Measurements from ENCODE around the gene ARHGDIA.
"Not testable (repeated sequence)": the region's sequence is repeated elsewhere in the genome, so short reads cannot be mapped to it uniquely, and the experiment has no call there.

ARHGDIA gene

GRCh38 chr17:81842378-81842724 lies 28.8 kb downstream of the ARHGDIA start:
- Histone ChIP-seq H2BK5ac (ENCODE audit: low read length) (no peak overlapping the region), H3K4me1 (ENCODE audit: control insufficient read depth in 2 of 2, insufficient read depth in 1 of 2, low read depth in 1 of 2, low read length in 2 of 2) (no peaks in the 10 kb centered on the region), H3K23ac (ENCODE audit: low read depth, low read length, poor library complexity) (peak overlapping the region; percentile 89), H2AFZ (ENCODE audit: low read length) (no peak overlapping the region), H4K91ac (ENCODE audit: low read depth, low read length, poor library complexity) (no peak overlapping the region), H3K14ac (ENCODE audit: low read length) (no peak overlapping the region), H3K4me3 (ENCODE audit: low read length in 2 of 2) (no peak overlapping the region), H3K4ac (ENCODE audit: low read length) (no peak overlapping the region), H3K79me1 (ENCODE audit: low read depth, low read length) (peaks cover 7% of the 10 kb centered on the region), H3K27me3 (ENCODE audit: control insufficient read depth in 3 of 3, insufficient read depth in 3 of 3, low read depth in 1 of 3, low read length in 3 of 3) (no peaks in the 10 kb centered on the region), H4K8ac (ENCODE audit: low read depth, low read length) (peak overlapping the region; percentile 43), H3K9ac (ENCODE audit: low read depth, low read length, poor library complexity) (no peak overlapping the region), H3K4me2 (ENCODE audit: insufficient read depth, low read length, poor library complexity, severe bottlenecking) (no peak overlapping the region), H2BK120ac (ENCODE audit: low read depth, low read length) (no peak overlapping the region), H2BK15ac (ENCODE audit: low read length) (no peak overlapping the region), H3K9me3 (replicated peaks in 1 of 2; ENCODE audit: control insufficient read depth in 2 of 2, insufficient read depth in 1 of 2, low read depth in 1 of 2, low read length in 2 of 2) (no peaks in the 10 kb centered on the region), H3K27ac (replicated peaks; ENCODE audit: low read length) (no peak overlapping the region), H2BK12ac (ENCODE audit: low read length) (no peak overlapping the region), H3K18ac (ENCODE audit: low read length) (no peak overlapping the region), H3K36me3 (replicated peaks in 1 of 2; ENCODE audit: control insufficient read depth in 2 of 2, insufficient read depth in 2 of 2, low read length in 2 of 2) (peaks cover 47 to 49% of the 10 kb centered on the region in 2 donors), H2AK5ac (ENCODE audit: low read depth, low read length) (no peak overlapping the region)
- no peak for DNase-seq (ENCODE audit: low spot score)
- no CpG with 5 or more reads among the region's 11 CpGs for WGBS, 2 donors (ENCODE audit: extremely low coverage in 2 of 2, insufficient read length in 2 of 2, insufficient replicate concordance in 1 of 2)

GRCh38 chr17:81841866-81842265 lies 29.3 kb downstream of the ARHGDIA start:
- H3K79me1 ChIP-seq (ENCODE audit: low read depth, low read length), result peaks cover 7% of the 10 kb centered on the region
- no peak overlapping the region for H2AFZ ChIP-seq (ENCODE audit: low read length)
- H2BK12ac ChIP-seq (ENCODE audit: low read length), result no peak overlapping the region
- no peak overlapping the region for H3K4me3 ChIP-seq (ENCODE audit: low read length in 2 of 2)
- no peaks in the 10 kb centered on the region for H3K9me3 ChIP-seq (replicated peaks in 1 of 2; ENCODE audit: control insufficient read depth in 2 of 2, insufficient read depth in 1 of 2, low read depth in 1 of 2, low read length in 2 of 2)
- no peak overlapping the region for H3K18ac ChIP-seq (ENCODE audit: low read length)
- H3K4ac ChIP-seq (ENCODE audit: low read length), result no peak overlapping the region
- no peak for DNase-seq (ENCODE audit: low spot score)
- H3K36me3 ChIP-seq (replicated peaks in 1 of 2; ENCODE audit: control insufficient read depth in 2 of 2, insufficient read depth in 2 of 2, low read length in 2 of 2), result peaks cover 42 to 44% of the 10 kb centered on the region in 2 donors
- H3K23ac ChIP-seq (ENCODE audit: low read depth, low read length, poor library complexity), result no peak overlapping the region
- H3K27ac ChIP-seq (replicated peaks; ENCODE audit: low read length), result no peak overlapping the region
- no peaks in the 10 kb centered on the region for H3K4me1 ChIP-seq (ENCODE audit: control insufficient read depth in 2 of 2, insufficient read depth in 1 of 2, low read depth in 1 of 2, low read length in 2 of 2)
- H3K27me3 ChIP-seq (ENCODE audit: control insufficient read depth in 3 of 3, insufficient read depth in 3 of 3, low read depth in 1 of 3, low read length in 3 of 3), result no peaks in the 10 kb centered on the region
- no peak overlapping the region for H2BK15ac ChIP-seq (ENCODE audit: low read length)
- no peak overlapping the region for H2BK120ac ChIP-seq (ENCODE audit: low read depth, low read length)
- no CpG with 5 or more reads among the region's 15 CpGs for WGBS, 2 donors (ENCODE audit: extremely low coverage in 2 of 2, insufficient read length in 2 of 2, insufficient replicate concordance in 1 of 2)
- H2BK5ac ChIP-seq (ENCODE audit: low read length), result no peak overlapping the region
- peak overlapping the region; percentile 63 for H2AK5ac ChIP-seq (ENCODE audit: low read depth, low read length)
- no peak overlapping the region for H3K9ac ChIP-seq (ENCODE audit: low read depth, low read length, poor library complexity)
- H4K8ac ChIP-seq (ENCODE audit: low read depth, low read length), result peak overlapping the region; percentile 82
- no peak overlapping the region for H3K4me2 ChIP-seq (ENCODE audit: insufficient read depth, low read length, poor library complexity, severe bottlenecking)
- H3K14ac ChIP-seq (ENCODE audit: low read length), result no peak overlapping the region
- no peak overlapping the region for H4K91ac ChIP-seq (ENCODE audit: low read depth, low read length, poor library complexity)

GRCh38 chr17:81840826-81841778 lies 30.0 kb downstream of the ARHGDIA start:
- H2BK12ac ChIP-seq (ENCODE audit: low read length), result peak overlapping the region; percentile 41
- peak overlapping the region; percentile 50 for H3K9ac ChIP-seq (ENCODE audit: low read depth, low read length, poor library complexity)
- H2BK15ac ChIP-seq (ENCODE audit: low read length), result peak overlapping the region; percentile 81
- H2BK5ac ChIP-seq (ENCODE audit: low read length), result peak overlapping the region; percentile 75
- H3K14ac ChIP-seq (ENCODE audit: low read length), result no peak overlapping the region
- no peak for DNase-seq (ENCODE audit: low spot score)
- H3K27me3 ChIP-seq (ENCODE audit: control insufficient read depth in 3 of 3, insufficient read depth in 3 of 3, low read depth in 1 of 3, low read length in 3 of 3), result no peaks in the 10 kb centered on the region
- no peaks in the 10 kb centered on the region for H3K4me1 ChIP-seq (ENCODE audit: control insufficient read depth in 2 of 2, insufficient read depth in 1 of 2, low read depth in 1 of 2, low read length in 2 of 2)
- H3K4me2 ChIP-seq (ENCODE audit: insufficient read depth, low read length, poor library complexity, severe bottlenecking), result peak overlapping the region; percentile 2
- peaks cover 35 to 37% of the 10 kb centered on the region in 2 donors for H3K36me3 ChIP-seq (replicated peaks in 1 of 2; ENCODE audit: control insufficient read depth in 2 of 2, insufficient read depth in 2 of 2, low read length in 2 of 2)
- H3K79me1 ChIP-seq (ENCODE audit: low read depth, low read length), result peaks cover 7% of the 10 kb centered on the region
- peak overlapping the region; percentile 28 for H3K18ac ChIP-seq (ENCODE audit: low read length)
- H4K91ac ChIP-seq (ENCODE audit: low read depth, low read length, poor library complexity), result no peak overlapping the region
- H3K4ac ChIP-seq (ENCODE audit: low read length), result no peak overlapping the region
- H3K4me3 ChIP-seq (ENCODE audit: low read length in 2 of 2), result no peak overlapping the region
- peak overlapping the region; percentile 63 for H2AK5ac ChIP-seq (ENCODE audit: low read depth, low read length)
- no peak overlapping the region for H2BK120ac ChIP-seq (ENCODE audit: low read depth, low read length)
- peak overlapping the region; percentile 96 for H3K23ac ChIP-seq (ENCODE audit: low read depth, low read length, poor library complexity)
- no CpG with 5 or more reads among the region's 40 CpGs for WGBS, 2 donors (ENCODE audit: extremely low coverage in 2 of 2, insufficient read length in 2 of 2, insufficient replicate concordance in 1 of 2)
- H3K27ac ChIP-seq (replicated peaks; ENCODE audit: low read length), result no peak overlapping the region
- no peak overlapping the region for H2AFZ ChIP-seq (ENCODE audit: low read length)
- peak overlapping the region; percentile 92 for H4K8ac ChIP-seq (ENCODE audit: low read depth, low read length)
- H3K9me3 ChIP-seq (replicated peaks in 1 of 2; ENCODE audit: control insufficient read depth in 2 of 2, insufficient read depth in 1 of 2, low read depth in 1 of 2, low read length in 2 of 2), result no peaks in the 10 kb centered on the region

GRCh38 chr17:81840059-81840458 lies 31.1 kb downstream of the ARHGDIA start:
- H3K27ac ChIP-seq (replicated peaks; ENCODE audit: low read length), result not testable (repeated sequence)

More at GRCh38 chr17:81840059-81840458, 31.1 kb downstream of the ARHGDIA start:
- H2AFZ ChIP-seq (ENCODE audit: low read length); DNase-seq (ENCODE audit: low spot score); H3K79me1 ChIP-seq (ENCODE audit: low read depth, low read length); H2BK5ac ChIP-seq (ENCODE audit: low read length); H3K23ac ChIP-seq (ENCODE audit: low read depth, low read length, poor library complexity); H2BK15ac ChIP-seq (ENCODE audit: low read length); H4K8ac ChIP-seq (ENCODE audit: low read depth, low read length); H3K18ac ChIP-seq (ENCODE audit: low read length); H3K9me3 ChIP-seq (replicated peaks in 1 of 2; ENCODE audit: control insufficient read depth in 2 of 2, insufficient read depth in 1 of 2, low read depth in 1 of 2, low read length in 2 of 2); H2AK5ac ChIP-seq (ENCODE audit: low read depth, low read length); H4K91ac ChIP-seq (ENCODE audit: low read depth, low read length, poor library complexity); H2BK12ac ChIP-seq (ENCODE audit: low read length); H2BK120ac ChIP-seq (ENCODE audit: low read depth, low read length); H3K4me3 ChIP-seq (ENCODE audit: low read length in 2 of 2); H3K14ac ChIP-seq (ENCODE audit: low read length); H3K4ac ChIP-seq (ENCODE audit: low read length); H3K4me2 ChIP-seq (ENCODE audit: insufficient read depth, low read length, poor library complexity, severe bottlenecking); H3K4me1 ChIP-seq (ENCODE audit: control insufficient read depth in 2 of 2, insufficient read depth in 1 of 2, low read depth in 1 of 2, low read length in 2 of 2); H3K27me3 ChIP-seq (ENCODE audit: control insufficient read depth in 3 of 3, insufficient read depth in 3 of 3, low read depth in 1 of 3, low read length in 3 of 3); H3K9ac ChIP-seq (ENCODE audit: low read depth, low read length, poor library complexity): not testable (repeated sequence)
- WGBS, 2 donors (ENCODE audit: extremely low coverage in 2 of 2, insufficient read length in 2 of 2, insufficient replicate concordance in 1 of 2), result no CpG with 5 or more reads among the region's 5 CpGs
- peaks cover 27 to 29% of the 10 kb centered on the region in 2 donors for H3K36me3 ChIP-seq (replicated peaks in 1 of 2; ENCODE audit: control insufficient read depth in 2 of 2, insufficient read depth in 2 of 2, low read length in 2 of 2)
